Lung (tissue), 16 donors: Measurements from ENCODE around the gene PUS3. TPM values are rescaled to one million over a fixed set of nuclear protein-coding genes. Genes with fewer than 3 reads are reported as not detected.

ENCODE experiments used
- ATAC-seq: fragments of 200-7000 bp; cut with Tn5 transposase; one replicate; pipeline ENCODE4 v1.9.1; 2020; ENCODE audit warnings: moderate number of reproducible peaks; ENCODE audit not compliant: insufficient read depth, low FRiP score
- DNase-seq, 3 donors: peaks; one replicate each; pipeline ENCODE4 v3.0.0-alpha.2; 2013 to 2017
- H3K27ac ChIP-seq, 2 donors: one replicate each; pipeline ENCODE4 v1.5.1; 2013; ENCODE audit warnings: mild to moderate bottlenecking in 2 of 2, moderate library complexity in 2 of 2, control low read depth in 1 of 2, inconsistent platforms in 1 of 2, low read depth in 1 of 2, low read length in 1 of 2
- H3K27me3 ChIP-seq, 3 donors: one replicate each; pipeline ENCODE4 v1.5.1; 2013; ENCODE audit warnings: low read length in 2 of 3; ENCODE audit not compliant: control insufficient read depth in 3 of 3, insufficient read depth in 3 of 3
- H3K36me3 ChIP-seq, 4 donors: one replicate each; pipeline ENCODE4 v1.5.1; 2013; ENCODE audit warnings: low read length in 4 of 4, mild to moderate bottlenecking in 1 of 4, moderate library complexity in 1 of 4; ENCODE audit not compliant: control insufficient read depth in 4 of 4, insufficient read depth in 4 of 4
- H3K4me1 ChIP-seq, 5 donors: one replicate each; pipeline ENCODE4 v1.5.1; 2013; ENCODE audit warnings: low read length in 5 of 5, mild to moderate bottlenecking in 2 of 5, moderate library complexity in 1 of 5; ENCODE audit not compliant: control insufficient read depth in 5 of 5, insufficient read depth in 5 of 5
- H3K4me3 ChIP-seq: one replicate; pipeline ENCODE4 v1.5.1; 2013; ENCODE audit warnings: mild to moderate bottlenecking, control low read depth, moderate library complexity
- H3K9ac ChIP-seq, 2 donors: one replicate each; pipeline ENCODE4 v1.5.1; 2013; ENCODE audit warnings: low read length in 2 of 2, control low read depth in 1 of 2; ENCODE audit not compliant: insufficient read depth in 1 of 2
- H3K9me3 ChIP-seq, 4 donors: one replicate each; pipeline ENCODE4 v1.5.1; 2013; ENCODE audit warnings: low read length in 3 of 4, mild to moderate bottlenecking in 1 of 4, moderate library complexity in 1 of 4; ENCODE audit not compliant: control insufficient read depth in 4 of 4, insufficient read depth in 3 of 4
- WGBS, 2 donors: extraction: QIAGEN DNeasy Blood & Tissue Kit; methylation state at CpG; one replicate each; pipeline ENCODE4 v1.1.7; 2013; 5-methylcytosine and 5-hydroxymethylcytosine counted together
- long read RNA-seq, 5 donors: transcript quantifications; one replicate each; lab custom pipeline, GENCODE V29; 2026
- polyA plus RNA-seq, 2 donors: library from polyadenylated mRNA; stranded (reverse); fragments of 200-250 nt; gene quantifications; one replicate each; pipeline ENCODE4 v1.2.1, GENCODE V29; 2013
- total RNA-seq, 2 donors: library from RNA; depleted of rRNA in 1 of 2; stranded (reverse); fragments of >200 nt in 1 of 2; gene quantifications; one replicate each; pipeline ENCODE4 v1.2.1, GENCODE V29; 2014 to 2021
- TF ChIP-seq, protein P1 (sequence below): IDR thresholded peaks from 2 replicates; pipeline ENCODE4 v1.5.1; 2012; ENCODE audit warnings: mild to moderate bottlenecking; ENCODE audit errors: control extremely low read depth, extremely low read depth
- donor health status: control.
- donor health status: control.
- donor health status: Bipolar disorder and iron deficiency.
- donor health status: healthy.
- donor health status: DM: yes; HTN: yes; CAD: no.

PUS3 gene, protein sequence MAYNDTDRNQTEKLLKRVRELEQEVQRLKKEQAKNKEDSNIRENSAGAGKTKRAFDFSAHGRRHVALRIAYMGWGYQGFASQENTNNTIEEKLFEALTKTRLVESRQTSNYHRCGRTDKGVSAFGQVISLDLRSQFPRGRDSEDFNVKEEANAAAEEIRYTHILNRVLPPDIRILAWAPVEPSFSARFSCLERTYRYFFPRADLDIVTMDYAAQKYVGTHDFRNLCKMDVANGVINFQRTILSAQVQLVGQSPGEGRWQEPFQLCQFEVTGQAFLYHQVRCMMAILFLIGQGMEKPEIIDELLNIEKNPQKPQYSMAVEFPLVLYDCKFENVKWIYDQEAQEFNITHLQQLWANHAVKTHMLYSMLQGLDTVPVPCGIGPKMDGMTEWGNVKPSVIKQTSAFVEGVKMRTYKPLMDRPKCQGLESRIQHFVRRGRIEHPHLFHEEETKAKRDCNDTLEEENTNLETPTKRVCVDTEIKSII
- total RNA-seq: 10 to 100 TPM in 1 of 2 donors, 1 to 10 TPM in 1; 6.9 to 11.3 TPM
- polyA plus RNA-seq: 10 to 100 TPM; 10.2 to 15.7 TPM
- long read RNA-seq, donor 1, transcript PUS3-201 (4 exons, 1,843 nt): major isoform, 7 of 10 reads
- long read RNA-seq, donor 1, partial matches to known transcripts: 0 of 10 reads
- long read RNA-seq, donor 1, other reads (novel, unspliced or antisense): 0 of 10 reads
- long read RNA-seq, donor 2, partial matches to known transcripts: 0 of 1 reads
- long read RNA-seq, donor 2, other reads (novel, unspliced or antisense): 0 of 1 reads
- long read RNA-seq, donor 3, partial matches to known transcripts: 0 of 4 reads
- long read RNA-seq, donor 3, other reads (novel, unspliced or antisense): 0 of 4 reads
- long read RNA-seq, donor 4, partial matches to known transcripts: 0 of 2 reads
- long read RNA-seq, donor 4, other reads (novel, unspliced or antisense): 0 of 2 reads
- long read RNA-seq, donor 5, partial matches to known transcripts: 0 of 12 reads
- long read RNA-seq, donor 5, other reads (novel, unspliced or antisense): 5 of 12 reads

DNA sequence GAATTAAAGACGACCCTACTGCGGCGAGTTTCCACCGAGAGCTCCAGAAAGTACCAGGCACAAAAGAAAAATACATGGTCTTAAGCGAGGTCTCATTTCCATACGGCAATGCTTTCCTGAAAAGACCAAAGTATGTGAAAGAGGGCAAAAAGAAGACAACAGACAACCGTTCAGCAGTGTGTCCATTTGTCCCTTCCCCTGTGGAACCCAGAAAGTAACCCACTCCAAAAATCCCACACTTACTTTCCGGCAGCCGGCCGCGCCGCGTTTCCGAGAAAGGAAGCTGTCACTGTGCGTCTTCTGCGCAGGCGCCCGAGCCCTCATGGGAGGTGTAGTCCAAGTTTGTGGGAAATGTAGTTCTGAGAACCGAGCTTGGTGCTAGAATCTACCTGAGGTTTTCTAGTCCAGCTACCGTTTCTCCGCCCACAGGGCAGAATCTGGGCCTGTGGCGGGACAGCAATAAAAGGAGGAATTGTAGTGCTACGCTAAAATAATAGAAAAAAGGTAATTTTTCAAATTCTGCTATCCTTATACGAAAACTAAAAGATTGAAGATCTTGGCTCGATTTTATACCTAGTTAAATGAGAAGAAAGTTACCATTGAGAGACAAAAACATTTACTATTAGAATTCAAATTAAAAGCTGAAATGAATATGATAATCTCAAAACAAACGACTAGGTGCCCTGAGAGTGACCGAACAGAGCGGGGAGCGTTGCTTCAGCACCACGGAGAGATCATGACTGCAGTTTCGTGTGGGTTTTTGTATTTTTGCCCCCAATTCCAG, at the start of gene PUS3:
Gene PUS3, minus strand, starts transcription at position 280 of the 784 bp plus-strand sequence. CDS start 6,922 bp downstream, outside the sequence.
- DNase-seq (peak; percentile 91 to 92 (median 92)), ATAC-seq (peak; percentile 90)
- 2 to 3% methylated on average over 31 of the region's 31 CpGs for WGBS, 2 donors
- H3K9me3 ChIP-seq: no peaks in the 10 kb centered on the region
- peaks cover 5 to 15% (median 8%) of the 10 kb centered on the region in 4 donors for H3K36me3 ChIP-seq
- peak within 1 kb of the TSS; percentile 67 to 69 for H3K9ac ChIP-seq
- TF ChIP-seq, protein P1, sequence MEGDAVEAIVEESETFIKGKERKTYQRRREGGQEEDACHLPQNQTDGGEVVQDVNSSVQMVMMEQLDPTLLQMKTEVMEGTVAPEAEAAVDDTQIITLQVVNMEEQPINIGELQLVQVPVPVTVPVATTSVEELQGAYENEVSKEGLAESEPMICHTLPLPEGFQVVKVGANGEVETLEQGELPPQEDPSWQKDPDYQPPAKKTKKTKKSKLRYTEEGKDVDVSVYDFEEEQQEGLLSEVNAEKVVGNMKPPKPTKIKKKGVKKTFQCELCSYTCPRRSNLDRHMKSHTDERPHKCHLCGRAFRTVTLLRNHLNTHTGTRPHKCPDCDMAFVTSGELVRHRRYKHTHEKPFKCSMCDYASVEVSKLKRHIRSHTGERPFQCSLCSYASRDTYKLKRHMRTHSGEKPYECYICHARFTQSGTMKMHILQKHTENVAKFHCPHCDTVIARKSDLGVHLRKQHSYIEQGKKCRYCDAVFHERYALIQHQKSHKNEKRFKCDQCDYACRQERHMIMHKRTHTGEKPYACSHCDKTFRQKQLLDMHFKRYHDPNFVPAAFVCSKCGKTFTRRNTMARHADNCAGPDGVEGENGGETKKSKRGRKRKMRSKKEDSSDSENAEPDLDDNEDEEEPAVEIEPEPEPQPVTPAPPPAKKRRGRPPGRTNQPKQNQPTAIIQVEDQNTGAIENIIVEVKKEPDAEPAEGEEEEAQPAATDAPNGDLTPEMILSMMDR: no peak
- H3K27me3 ChIP-seq: peaks cover 0 to 13% (median 12%) of the 10 kb centered on the region in 3 donors
- peaks cover 0 to 14% (median 9%) of the 10 kb centered on the region in 5 donors for H3K4me1 ChIP-seq
- peak within 1 kb of the TSS; percentile 76 for H3K4me3 ChIP-seq
- peak within 1 kb of the TSS; percentile 84 to 88 for H3K27ac ChIP-seq

DNA sequence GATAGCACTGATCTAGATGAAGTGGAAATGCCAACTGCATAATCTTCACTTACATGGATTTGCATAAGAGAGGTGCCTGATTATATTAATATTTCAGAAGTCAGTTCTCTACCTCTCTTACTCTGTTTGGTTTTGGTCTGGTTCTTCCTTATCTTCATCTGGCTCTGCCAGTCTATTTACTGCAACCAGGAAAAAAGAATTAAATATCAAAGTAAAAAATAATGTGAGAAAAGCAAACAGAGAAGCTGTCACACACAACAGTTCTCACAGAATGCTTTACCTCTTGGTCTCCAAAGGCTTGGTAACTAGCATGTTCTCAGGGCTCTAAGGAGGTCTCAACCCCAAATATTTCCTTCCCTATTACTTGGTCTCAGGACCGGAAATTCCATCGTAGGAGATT, 49.6 kb upstream of the PUS3 start:
- H3K9ac ChIP-seq: no peak overlapping the region
- H3K27ac ChIP-seq: no peak overlapping the region
- no peaks in the 10 kb centered on the region for H3K9me3 ChIP-seq
- TF ChIP-seq, protein P1: no peak
- no peaks in the 10 kb centered on the region for H3K36me3 ChIP-seq
- DNase-seq: no peak
- H3K4me1 ChIP-seq: peaks cover 3 to 23% (median 8%) of the 10 kb centered on the region in 5 donors
- 26 to 39% methylated on average over 2 of the region's 2 CpGs for WGBS, 2 donors
- no peak overlapping the region for H3K4me3 ChIP-seq
- ATAC-seq: no peak
- H3K27me3 ChIP-seq: peaks cover 0 to 5% (median 0%) of the 10 kb centered on the region in 3 donors

DNA sequence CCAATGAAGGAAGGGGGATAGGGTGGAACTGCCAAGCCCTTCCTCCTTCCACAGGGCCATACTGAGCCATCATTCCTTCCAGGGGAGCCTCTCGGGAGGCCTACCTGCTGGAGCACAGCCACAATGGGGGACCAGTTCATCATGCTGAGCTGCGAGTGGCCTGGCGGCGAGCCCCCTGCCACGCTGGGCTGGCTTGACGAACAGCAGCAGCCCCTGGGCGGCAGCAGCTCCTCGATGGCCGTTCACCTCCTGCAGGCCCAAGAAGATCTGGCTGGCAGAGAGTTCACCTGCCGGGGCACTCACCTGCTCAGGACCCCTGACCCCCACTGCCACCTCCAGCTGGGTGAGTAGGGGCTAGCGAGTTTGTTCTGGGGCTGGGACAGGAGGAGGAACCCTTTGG, 48.7 kb upstream of the PUS3 start:
- Histone ChIP-seq H3K4me3 (no peak overlapping the region), H3K9me3 (no peaks in the 10 kb centered on the region), H3K27ac (no peak overlapping the region), H3K4me1 (peaks cover 3 to 23% (median 8%) of the 10 kb centered on the region in 5 donors), H3K27me3 (peaks cover 0 to 5% (median 0%) of the 10 kb centered on the region in 3 donors), H3K36me3 (no peaks in the 10 kb centered on the region), H3K9ac (no peak overlapping the region)
- 73 to 79% methylated on average over 11 of the region's 11 CpGs for WGBS, 2 donors
- ATAC-seq (no peak), DNase-seq (no peak)
- TF ChIP-seq, protein P1: no peak
